Smooth muscle cell (in vitro differentiated cells): ENCODE measurements around the gene SLC1A4. TPM values are rescaled to one million over a fixed set of nuclear protein-coding genes. Genes with fewer than 3 reads are reported as not detected.

Source experiments
- DNase-seq: peaks from one replicate; lab custom pipeline; 2025; ENCODE audit not compliant: unreplicated experiment; lab: John Stamatoyannopoulos, UW
- H2AFZ ChIP-seq: fragments of 200-600 bp; sonication (generic); 2 replicates; pipeline ENCODE4 v1.6.0; 2016; ENCODE audit warnings: antibody characterized with exemption, low read depth, mild to moderate bottlenecking
- H3F3A ChIP-seq: fragments of 200-600 bp; sonication (generic); 2 replicates; pipeline ENCODE4 v1.6.0; 2017; ENCODE audit warnings: antibody characterized with exemption, low read depth
- H3K27ac ChIP-seq: fragments of 200-600 bp; sonication (generic); 2 replicates; pipeline ENCODE4 v1.5.1; 2016; ENCODE audit warnings: low read depth, mild to moderate bottlenecking
- H3K27me3 ChIP-seq: fragments of 200-600 bp; sonication (generic); 2 replicates; pipeline ENCODE4 v1.6.1; 2016; ENCODE audit warnings: low read depth, mild to moderate bottlenecking
- H3K36me3 ChIP-seq: fragments of 200-600 bp; sonication (generic); 2 replicates; pipeline ENCODE4 v1.5.1; 2016; ENCODE audit warnings: low read depth
- H3K4me1 ChIP-seq: fragments of 200-600 bp; sonication (generic); 2 replicates; pipeline ENCODE4 v1.5.1; 2016; ENCODE audit warnings: low read depth
- H3K4me2 ChIP-seq: fragments of 200-600 bp; sonication (generic); 2 replicates; pipeline ENCODE4 v1.6.0; 2016; ENCODE audit warnings: mild to moderate bottlenecking
- H3K4me3 ChIP-seq: fragments of 200-600 bp; sonication (generic); 2 replicates; pipeline ENCODE4 v1.5.1; 2016; ENCODE audit warnings: mild to moderate bottlenecking
- H3K79me2 ChIP-seq: fragments of 200-600 bp; sonication (generic); 2 replicates; pipeline ENCODE4 v1.6.0; 2016; ENCODE audit warnings: low read depth, mild to moderate bottlenecking
- H3K9ac ChIP-seq: fragments of 200-600 bp; sonication (generic); 2 replicates; pipeline ENCODE4 v1.6.0; 2016; ENCODE audit warnings: low read depth
- H3K9me3 ChIP-seq: fragments of 200-600 bp; sonication (generic); replicated peaks from 2 replicates; pipeline ENCODE4 v1.5.1; 2016; ENCODE audit warnings: low read depth
- H4K20me1 ChIP-seq: fragments of 200-600 bp; sonication (generic); 2 replicates; pipeline ENCODE4 v1.6.0; 2016; ENCODE audit warnings: low read depth
- CTCF ChIP-seq: fragments of 200-600 bp; sonication (generic); IDR thresholded peaks from 2 replicates; pipeline ENCODE4 v1.5.1; 2017; ENCODE audit warnings: borderline replicate concordance, mild to moderate bottlenecking, antibody characterized with exemption; ENCODE audit not compliant: insufficient read depth, poor library complexity, severe bottlenecking
- WGBS: methylation state at CpG from one replicate; pipeline ENCODE4 v1.1.7; 2016; ENCODE audit warnings: low lambda C conversion rate; 5-methylcytosine and 5-hydroxymethylcytosine counted together
- polyA plus RNA-seq: library from polyadenylated mRNA; unstranded; fragments of >200 nt; fragmentation: Nextera tagmentation; extraction: Ambion mirVana; gene quantifications from 2 replicates; pipeline ENCODE4 v1.2.1, GENCODE V29; 2016
- small RNA-seq: library from RNA; depleted of rRNA; stranded (forward); fragments of <200 nt; gene quantifications from one replicate; pipeline ENCODE3, GENCODE V24; 2014
- total RNA-seq: library from RNA; depleted of rRNA; stranded (reverse); fragments of >200 nt; gene quantifications from 2 replicates; pipeline ENCODE4 v1.2.3, GENCODE V29; 2014

SLC1A4 gene
- total and polyA plus RNA-seq, 2 experiments from 2014 or later: 14.2 to 16.9 TPM

GRCh38 chr2:65071499-65072180 is 82.4 kb downstream of the SLC1A4 start:
- Histone ChIP-seq H3K79me2 (peaks cover 12% of the 10 kb centered on the region), H4K20me1 (peaks cover 73% of the 10 kb centered on the region), H3K27me3 (no peaks in the 10 kb centered on the region), H3K36me3 (no peaks in the 10 kb centered on the region), H3K9me3 (no peaks in the 10 kb centered on the region), H3F3A (peaks cover 15% of the 10 kb centered on the region), H3K4me3 (no peak overlapping the region), H2AFZ (no peak overlapping the region), H3K4me1 (peaks cover 2% of the 10 kb centered on the region), H3K27ac (no peak overlapping the region), H3K9ac (no peak overlapping the region), H3K4me2 (no peak overlapping the region)
- no peak for DNase-seq
- no peak for TF ChIP-seq CTCF
- WGBS: 91% methylated on average over 14 of the region's 14 CpGs

GRCh38 chr2:65072181-65072970 is 83.2 kb downstream of the SLC1A4 start:
- Histone ChIP-seq H3F3A (peaks cover 15% of the 10 kb centered on the region), H3K36me3 (no peaks in the 10 kb centered on the region), H3K27ac (no peak overlapping the region), H3K4me1 (peaks cover 3% of the 10 kb centered on the region), H3K27me3 (no peaks in the 10 kb centered on the region), H3K4me2 (no peak overlapping the region), H3K9ac (no peak overlapping the region), H3K9me3 (no peaks in the 10 kb centered on the region), H4K20me1 (peaks cover 75% of the 10 kb centered on the region), H2AFZ (no peak overlapping the region), H3K79me2 (peaks cover 10% of the 10 kb centered on the region), H3K4me3 (no peak overlapping the region)
- WGBS: 95% methylated on average over 20 of the region's 20 CpGs
- DNase-seq: no peak
- TF ChIP-seq CTCF: no peak

Small RNA genes within 50 kb of the gene (small RNA-seq; reads per million reads assigned to genes)
- not detected for gene RNU6-548P

Other genes with a start within 250 kb of the SLC1A4 start
- gene CEP68, start 67.0 kb downstream of the SLC1A4 start, total RNA-seq: 3.2 and 5.7 TPM in 2 replicates
- 8.4 and 12.8 TPM in 2 replicates for gene CEP68, start 67.0 kb downstream of the SLC1A4 start, polyA plus RNA-seq
- 250 and 255 TPM in 2 replicates for gene RAB1A, start 140.7 kb downstream of the SLC1A4 start, total RNA-seq
- 359 and 361 TPM in 2 replicates for gene RAB1A, start 140.7 kb downstream of the SLC1A4 start, polyA plus RNA-seq
- gene ACTR2, start 238.4 kb downstream of the SLC1A4 start, total RNA-seq: 174 TPM in 2 replicates
- gene ACTR2, start 238.4 kb downstream of the SLC1A4 start, polyA plus RNA-seq: 107 and 108 TPM in 2 replicates